Right renal cortex interstitium (tissue), 3 donors: ENCODE results near the gene MFSD1. TPM values are rescaled to one million over a fixed set of nuclear protein-coding genes. Genes with fewer than 3 reads are reported as not detected.
A peak's percentile ranks its signal among the peaks of the same experiment; 100 is the strongest.

Source experiments
- DNase-seq, 3 donors: peaks; one replicate each; pipeline ENCODE4 v3.0.0-alpha.2; 2013; ENCODE audit warnings: low read depth in 3 of 3, low spot score in 2 of 3
- polyA plus RNA-seq, 3 donors: library from polyadenylated mRNA; unstranded; fragments of 120-200 nt; gene quantifications; one replicate each; pipeline ENCODE4 v1.2.1, GENCODE V29; 2013; ENCODE audit not compliant: insufficient read length in 3 of 3

The MFSD1 gene, protein sequence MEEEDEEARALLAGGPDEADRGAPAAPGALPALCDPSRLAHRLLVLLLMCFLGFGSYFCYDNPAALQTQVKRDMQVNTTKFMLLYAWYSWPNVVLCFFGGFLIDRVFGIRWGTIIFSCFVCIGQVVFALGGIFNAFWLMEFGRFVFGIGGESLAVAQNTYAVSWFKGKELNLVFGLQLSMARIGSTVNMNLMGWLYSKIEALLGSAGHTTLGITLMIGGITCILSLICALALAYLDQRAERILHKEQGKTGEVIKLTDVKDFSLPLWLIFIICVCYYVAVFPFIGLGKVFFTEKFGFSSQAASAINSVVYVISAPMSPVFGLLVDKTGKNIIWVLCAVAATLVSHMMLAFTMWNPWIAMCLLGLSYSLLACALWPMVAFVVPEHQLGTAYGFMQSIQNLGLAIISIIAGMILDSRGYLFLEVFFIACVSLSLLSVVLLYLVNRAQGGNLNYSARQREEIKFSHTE
- polyA plus RNA-seq, result 10 to 100 TPM; 54.7 to 57.5 (median 56.7) TPM

DNA sequence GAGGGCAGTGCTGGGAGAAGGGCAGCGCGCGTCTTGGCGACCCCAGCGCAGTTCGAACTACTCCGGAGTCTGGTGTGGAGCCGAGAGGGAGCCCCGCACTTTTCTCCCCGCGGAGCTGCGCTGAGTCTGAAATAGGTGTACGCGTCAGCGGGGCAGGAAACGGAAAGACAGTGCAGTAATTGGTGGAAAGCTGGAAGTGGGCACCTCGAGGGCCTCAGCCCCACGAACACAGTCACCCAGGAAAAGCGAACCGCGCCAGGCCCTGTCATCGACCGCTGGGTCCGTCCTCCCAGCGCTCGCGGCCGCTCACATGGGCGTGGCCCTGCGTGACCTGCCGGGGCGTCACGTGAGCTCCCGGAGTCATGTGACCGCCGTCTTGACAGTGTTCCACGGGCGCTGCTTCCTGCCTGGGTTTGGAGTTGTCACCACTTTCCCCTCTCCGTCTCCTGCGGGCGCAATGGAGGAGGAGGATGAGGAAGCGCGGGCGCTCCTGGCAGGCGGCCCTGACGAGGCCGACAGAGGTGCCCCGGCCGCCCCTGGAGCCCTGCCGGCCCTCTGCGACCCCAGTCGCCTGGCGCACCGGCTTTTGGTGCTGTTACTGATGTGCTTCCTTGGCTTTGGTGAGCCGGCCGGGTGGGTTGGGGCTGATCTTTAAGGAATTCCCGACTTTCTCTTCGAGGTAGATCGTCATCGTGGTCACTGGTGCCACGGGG, at the start of gene MFSD1:
TSS of gene MFSD1 (plus strand) at position 359 of the 713 bp plus-strand sequence. CDS start at position 458, 99 bp downstream.
- DNase-seq, result peak; percentile 69 to 85 (median 74)

DNA sequence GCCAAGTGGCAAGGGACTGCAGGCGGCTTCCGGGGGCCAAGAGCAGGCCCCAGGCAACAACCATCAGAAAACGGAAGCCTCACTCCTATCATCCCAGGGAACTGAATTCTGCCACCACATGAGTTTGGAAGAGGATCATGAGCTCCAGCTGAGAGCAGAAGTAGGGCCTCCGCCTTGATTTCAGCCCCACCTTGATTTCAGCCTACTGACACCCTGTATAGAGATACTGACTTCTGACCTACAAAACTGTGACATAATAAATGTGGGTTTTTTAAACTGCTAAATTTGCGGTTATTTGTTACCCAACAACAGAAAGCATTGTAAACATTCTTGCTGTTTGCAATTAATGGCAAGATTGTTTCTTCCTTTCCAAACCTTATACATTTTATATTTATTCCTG, 48.0 kb upstream of the MFSD1 start:
- no peak for DNase-seq

DNA sequence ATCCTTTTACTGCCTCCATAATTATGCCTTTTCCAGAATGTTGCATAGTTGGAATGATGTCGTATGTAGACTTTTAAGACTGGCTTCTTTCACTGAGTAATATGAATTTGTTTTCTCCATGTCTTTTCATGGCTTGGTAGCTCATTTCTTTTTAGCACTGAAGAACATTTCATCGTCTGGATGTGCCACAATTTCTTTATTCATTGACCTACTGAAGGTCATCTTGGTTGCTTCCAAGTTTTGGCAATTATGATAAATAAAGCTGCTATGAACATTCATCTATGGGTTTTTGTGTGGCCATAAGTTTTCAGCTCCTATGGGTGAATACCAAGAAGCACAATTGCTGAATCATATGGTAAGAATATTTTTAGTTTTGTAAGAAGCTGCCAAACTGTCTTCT, 46.4 kb upstream of the MFSD1 start:
- no peak for DNase-seq

DNA sequence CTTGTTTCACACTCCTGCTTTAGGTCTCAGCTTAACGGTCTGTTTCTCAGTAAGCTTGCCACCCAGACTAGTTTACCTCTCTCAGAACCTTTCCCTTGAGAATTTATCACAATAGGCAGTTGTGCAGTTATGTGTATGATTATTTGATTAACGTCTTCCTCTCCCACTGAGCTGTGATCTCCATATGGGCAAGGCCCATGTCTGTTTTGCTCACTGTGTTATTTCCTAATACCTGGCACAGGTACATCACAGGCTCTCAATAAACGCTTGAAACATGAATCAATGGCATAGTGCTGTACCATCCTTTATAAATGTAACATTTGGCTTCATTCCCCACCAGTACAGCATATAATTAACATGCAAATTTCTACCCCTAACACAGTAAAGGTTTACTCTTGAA, 40.5 kb upstream of the MFSD1 start:
- no peak for DNase-seq

DNA sequence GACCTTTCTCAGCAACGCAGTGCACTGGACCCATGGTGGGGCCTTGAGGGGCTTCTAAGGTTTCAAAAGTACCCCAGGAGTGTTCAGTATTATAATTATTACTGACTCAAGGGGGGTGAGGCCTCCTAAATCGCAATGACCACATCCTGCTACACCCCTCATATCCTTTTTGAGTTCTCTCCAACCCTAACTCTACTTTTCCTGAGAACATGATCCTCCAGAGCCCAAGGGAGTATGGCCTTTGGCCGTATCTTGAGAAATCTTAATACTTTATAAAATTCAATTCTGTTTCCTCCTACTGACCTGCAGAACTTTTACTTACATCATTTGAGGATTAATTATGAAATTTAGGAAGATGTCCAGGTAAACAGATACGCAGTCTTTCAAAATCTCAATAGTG, 39.2 kb upstream of the MFSD1 start:
- DNase-seq, result no peak

DNA sequence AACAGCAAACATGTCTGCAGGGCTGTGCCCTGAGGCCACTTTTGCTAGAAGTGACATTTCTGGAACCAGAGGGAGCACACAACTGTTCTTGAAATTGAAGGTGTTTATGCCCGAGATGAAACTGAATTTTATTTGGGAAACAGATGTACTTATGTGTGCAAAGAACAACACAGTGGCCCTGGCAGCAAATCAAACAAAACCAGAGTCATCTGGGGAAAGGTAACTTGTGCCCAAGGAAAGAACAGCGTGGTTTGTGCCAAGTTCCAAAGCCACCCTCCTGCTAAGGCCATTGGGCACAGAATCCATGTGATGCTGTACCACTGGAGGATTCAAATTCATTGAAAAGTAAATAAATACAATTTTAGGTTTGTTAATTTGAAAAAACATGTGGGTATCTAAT, 38.4 kb upstream of the MFSD1 start:
- DNase-seq, result no peak

DNA sequence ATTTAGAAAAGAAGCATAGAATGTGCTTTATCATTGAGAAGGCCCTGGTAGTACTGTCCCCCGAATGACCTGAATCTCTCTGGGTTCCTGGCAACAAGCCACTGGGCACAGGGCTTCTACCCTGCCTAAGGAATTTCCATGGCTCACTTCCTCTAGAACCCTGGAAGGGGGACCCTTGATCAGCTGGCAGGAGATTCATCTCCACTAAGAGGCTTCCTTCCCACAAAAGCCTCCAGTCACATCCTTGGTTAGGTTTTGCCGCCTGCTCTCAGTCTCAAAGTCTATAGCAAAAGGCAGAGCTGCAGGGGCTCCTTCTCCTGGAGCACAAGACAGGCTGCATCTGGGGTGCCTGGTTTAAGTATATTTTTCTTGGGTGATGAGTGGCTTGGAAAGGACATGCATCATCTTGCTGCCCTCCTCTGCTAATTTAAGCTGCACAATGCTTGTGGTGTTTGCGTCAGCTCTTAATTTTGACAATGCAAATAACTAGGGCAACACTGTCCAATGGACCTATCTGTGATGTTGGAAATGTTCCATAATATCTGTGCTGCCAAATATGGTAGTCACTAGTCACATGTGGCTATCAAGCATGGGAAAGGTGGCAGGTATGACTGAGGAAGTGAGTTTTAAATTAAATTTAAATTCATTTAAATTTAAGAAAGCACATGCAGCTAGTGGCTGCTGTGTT, 36.2 kb upstream of the MFSD1 start:
- no peak for DNase-seq

DNA sequence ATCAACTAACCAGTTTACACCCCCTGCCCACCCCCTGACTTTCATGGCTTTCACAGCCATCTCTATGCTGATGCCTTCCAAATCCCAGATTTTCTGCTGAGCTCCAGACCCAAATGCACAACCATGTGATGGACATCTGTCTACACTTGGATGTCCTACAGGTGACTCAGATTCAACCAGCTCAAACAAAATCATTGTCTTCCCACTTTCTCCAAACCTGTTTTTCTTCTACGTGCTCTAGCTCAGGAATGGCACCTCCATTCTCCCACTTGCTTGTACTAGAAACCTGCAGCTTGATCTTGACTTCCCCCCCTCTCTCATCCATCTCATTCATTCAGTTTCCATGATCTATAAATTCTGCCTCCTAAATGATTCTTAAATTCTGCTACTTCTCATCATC, 35.5 kb upstream of the MFSD1 start:
- no peak for DNase-seq

DNA sequence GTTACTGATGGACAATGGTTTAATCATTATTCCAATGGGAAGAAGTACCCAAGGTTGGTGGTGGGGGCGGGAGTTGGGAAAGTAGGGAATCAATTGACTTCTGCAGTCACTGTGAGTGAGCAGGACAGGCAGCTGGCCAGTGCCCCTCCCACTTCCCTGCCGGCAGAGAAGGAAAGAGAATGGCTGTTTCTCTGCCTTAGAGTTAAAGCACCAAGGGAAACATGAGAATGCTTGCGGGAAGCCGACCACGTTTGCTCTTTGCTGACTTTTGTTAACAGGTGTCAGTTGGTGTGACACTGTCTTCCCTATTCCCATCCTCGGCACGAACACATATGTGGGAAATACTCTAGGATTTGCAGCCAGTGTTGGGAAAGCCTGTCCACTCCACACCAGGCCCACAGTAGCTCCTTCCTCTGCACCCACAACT, 33.5 kb upstream of the MFSD1 start:
- peak in 1 of 3 donors; percentile 14 for DNase-seq

DNA sequence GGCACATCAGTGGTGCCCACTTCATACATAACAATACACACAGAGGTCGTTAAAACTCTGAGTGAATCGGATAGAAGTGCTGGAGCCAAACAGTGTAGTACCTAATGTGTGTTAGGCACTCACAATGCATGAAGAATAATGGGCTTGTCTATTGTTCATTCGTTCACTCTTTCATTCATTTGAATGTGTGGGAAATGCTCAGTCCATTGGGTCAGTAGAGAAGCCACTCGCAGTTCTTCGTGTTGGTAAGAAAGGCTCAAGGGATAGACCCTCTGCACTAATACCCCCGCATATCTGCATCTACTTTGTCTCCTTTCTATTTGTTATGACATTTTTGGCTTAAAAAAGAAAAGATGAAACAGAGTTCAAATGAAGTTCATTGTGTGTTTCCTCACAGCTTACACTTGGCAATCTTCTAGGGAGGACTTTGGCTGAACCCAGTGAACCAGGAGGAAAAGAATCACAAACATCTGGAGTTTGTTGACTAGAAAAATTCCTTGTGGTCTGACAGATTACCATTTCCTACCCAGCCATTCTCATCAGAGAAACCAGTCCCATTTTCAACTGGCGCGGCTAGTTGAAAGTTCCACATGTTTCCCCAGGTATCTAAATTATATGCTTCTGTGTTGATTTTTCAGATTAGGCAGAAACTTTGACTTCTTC, 32.8 kb upstream of the MFSD1 start:
- peak in 2 of 3 donors; percentile 58 to 63 for DNase-seq

DNA sequence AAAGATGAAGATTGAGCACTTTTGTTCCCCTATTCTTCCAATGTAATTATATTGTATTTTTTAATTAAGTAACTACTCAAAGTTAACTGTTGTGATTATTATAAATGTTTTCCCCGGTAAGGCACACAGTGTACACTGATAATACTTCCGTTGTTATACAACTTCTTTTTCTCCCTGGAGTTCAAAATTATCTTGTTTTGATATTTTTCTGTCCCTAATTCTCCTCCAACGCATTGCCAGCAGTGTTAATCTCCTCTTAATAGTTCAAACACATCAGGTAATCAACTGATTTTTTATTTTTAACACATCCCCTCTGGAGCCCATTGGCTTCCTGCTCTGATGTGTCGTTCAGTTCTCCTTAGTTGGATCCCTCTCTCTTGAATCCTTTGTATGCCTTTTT, 32.3 kb upstream of the MFSD1 start:
- DNase-seq, result no peak

DNA sequence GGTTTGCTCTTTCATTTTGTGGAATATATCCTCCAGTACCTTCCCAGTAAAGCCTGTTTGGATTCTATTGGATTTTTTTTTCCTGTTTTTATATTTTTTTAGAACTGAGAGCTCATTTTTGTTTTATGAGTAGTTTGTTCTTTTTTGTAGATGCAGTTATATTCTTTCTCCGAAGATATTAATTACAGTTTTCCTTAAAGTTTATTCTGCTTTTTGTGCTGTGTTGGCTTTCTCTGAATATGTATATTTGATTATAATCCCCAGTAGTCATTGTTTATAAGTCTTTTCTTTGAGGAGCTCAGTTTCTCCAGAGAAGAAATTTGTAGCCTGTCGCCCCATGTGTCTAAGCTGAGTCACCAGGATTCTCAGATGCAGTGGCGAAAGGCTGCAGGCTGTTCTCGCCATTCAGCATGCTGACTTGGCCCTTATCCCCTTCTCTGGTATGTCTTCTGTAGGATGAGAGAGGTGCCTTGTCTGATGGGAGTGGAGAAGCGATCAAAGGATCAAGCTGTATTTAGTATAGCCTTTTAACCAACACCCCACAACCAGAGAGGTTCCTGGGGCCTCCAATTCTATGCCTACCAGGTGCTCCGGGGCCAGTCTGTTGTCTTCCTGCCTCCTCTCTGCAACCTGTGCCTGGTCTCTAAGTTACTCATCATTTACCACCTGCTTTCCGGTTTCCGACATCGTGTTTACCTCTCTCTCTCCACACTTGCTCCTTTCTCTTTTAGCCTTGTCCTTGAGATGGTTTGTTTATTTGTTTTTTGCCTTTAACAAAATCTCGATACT, 31.7 kb upstream of the MFSD1 start:
- no peak for DNase-seq

DNA sequence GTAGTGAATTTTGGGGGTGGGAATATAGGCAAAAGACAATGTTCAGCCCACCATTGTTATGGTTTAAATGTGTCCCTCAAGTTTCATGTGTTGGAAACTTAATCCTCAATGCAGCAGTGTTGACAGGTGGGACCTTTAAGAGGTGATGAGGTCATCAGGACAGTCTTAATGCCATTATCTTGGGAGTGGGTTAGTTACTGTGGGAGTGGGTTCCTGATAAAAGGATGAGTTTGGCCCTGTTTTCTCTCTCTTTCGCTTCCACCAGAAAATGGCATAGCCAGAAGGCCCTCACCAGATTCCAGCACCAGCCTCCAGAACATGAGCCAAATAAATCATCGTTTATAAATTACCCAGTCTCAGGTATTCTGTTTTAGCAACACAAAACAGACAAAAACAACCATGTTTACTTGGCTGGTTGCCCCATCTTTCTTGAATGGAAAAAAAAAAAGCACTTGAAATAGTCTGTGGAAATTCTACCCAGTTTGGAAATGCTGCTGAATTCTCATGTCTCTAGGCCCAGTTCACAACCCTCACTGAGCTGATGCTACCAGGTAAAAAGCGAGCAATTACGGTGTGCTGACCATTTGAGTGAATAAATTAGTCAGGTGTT, 31.0 kb upstream of the MFSD1 start:
- no peak for DNase-seq

DNA sequence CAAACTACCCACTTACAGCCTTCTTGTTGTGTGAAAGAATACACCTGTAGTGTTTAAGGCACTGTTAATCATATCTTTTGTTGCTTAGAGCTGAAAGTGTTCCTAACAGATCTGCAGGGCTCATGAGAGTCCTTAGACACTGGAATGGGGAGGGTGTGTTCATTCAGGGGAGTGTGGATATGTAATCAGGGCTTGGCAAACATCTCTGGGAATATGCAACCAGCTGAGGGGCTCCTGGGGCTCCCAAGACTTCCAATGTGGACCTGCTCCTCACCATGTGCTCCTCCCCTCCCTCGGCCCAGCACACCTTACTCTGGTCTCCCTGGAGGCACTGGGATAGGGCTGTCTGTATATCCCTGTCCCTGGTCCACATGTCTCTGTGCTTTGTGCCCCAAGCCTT, 30.3 kb upstream of the MFSD1 start:
- DNase-seq, result no peak

DNA sequence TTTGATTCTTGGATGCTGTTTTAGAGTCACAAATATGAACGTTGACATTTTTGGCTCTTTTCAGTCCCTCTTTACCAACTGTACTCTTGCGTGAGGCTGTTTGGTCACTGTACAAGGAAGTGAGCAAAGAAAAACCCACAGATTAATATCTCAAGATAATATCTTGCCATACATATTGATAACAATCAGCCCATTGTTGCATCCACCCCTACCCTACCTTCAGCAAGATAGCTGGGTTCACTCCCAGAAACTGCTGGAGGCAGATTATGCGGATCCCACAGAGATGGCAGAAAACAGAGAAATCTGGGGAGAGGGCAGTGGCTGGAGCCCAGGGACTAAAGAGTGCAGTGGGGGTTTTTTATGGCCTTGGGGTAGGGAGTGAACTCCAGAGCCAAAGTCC, 29.9 kb upstream of the MFSD1 start:
- DNase-seq, result no peak

DNA sequence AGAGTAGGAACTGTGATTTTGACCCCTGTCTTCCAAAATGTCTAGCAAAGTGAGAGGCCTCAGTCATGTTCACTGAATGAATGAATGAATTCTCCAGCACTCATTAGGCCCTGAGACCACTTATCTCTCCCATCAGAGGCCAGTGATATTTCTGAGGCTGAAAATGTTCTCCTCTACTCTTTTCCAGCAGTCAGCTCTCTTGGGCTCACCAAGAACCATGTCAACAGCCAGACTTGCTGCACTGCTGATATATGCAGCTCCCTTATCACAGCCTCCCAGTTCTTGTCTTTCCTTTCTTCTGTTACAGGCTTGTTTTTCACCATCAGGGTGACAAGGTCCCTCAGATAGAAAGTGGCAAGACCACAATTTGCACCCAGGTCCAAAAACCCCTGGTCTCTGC, 28.7 kb upstream of the MFSD1 start:
- no peak for DNase-seq

DNA sequence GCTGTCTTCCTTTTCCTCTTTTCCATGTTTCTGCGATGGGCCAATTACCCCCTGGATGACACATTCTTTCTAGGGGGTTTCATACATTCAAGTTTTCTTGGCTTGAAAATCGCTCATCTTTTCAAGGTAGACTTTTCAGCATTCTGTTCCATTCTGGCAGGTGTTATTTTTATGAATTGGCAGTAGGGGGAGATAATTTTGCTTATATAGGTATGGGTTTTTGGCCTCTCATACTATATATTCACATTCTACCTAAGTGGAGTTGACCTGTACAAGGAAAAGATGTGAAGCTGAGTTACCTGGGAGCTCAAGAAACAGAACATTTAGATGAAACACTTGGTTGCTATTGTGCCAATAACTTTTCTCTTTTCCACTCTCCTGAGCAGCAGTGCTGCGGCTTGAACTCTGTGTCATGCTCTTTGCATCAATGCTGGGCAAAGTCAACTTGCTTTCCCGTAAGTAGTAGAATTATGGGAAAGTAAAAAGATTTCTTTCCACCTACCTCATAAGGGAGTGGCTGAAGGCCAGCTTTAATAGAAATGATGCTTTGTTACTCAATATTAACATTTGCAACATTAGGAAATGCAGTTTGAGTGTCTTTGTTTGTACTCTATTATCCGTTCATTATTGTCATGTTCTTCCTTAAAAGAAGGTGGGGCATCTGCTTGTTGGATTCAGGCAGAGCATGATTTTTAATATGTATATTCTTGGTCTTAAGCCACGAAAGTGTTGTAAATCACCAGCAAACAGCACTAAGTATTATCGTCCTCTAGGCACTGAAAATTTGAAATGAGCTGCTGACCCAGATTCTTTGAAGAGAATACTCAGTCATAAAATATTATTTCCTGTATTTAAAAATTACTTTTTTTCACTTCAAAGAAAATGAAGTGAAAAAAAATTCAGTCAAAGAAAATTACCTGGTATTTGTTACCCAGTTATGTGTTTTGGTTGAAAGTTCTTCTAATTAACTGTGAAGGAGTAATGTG, 27.7 kb upstream of the MFSD1 start:
- DNase-seq, result no peak

DNA sequence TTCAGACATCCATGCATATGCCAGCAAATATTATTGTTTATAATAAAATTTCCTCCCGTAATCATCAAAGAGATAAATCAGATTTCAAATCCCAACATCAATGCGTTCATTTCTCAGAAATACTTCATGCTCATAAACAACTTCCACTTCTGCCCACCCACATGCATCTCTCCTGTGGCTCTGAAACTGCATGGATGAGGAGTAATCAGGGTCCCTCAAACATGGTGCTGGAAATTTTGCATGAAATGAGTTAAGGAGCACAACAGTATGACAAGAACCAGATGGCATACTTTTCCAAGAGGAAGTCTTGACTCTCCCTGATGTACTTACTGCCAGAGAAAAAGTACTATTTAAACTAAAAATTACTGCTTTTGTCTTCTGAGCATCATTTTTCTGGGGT, 26.9 kb upstream of the MFSD1 start:
- peak in 1 of 3 donors; percentile 50 for DNase-seq
